Rectal smooth muscle tissue (tissue), 1 donor: ENCODE measurements around the gene ZDHHC1.

Experiments used
- H3K27ac ChIP-seq: one replicate; pipeline ENCODE4 v1.7.0; 2013; ENCODE audit warnings: low read depth, low read length, inconsistent platforms
- H3K27me3 ChIP-seq: one replicate; pipeline ENCODE4 v1.7.0; 2013; ENCODE audit warnings: low read length; ENCODE audit not compliant: control insufficient read depth, insufficient read depth
- H3K36me3 ChIP-seq: one replicate; pipeline ENCODE4 v1.7.0; 2013; ENCODE audit warnings: low read length; ENCODE audit not compliant: control insufficient read depth, insufficient read depth
- H3K4me1 ChIP-seq: one replicate; pipeline ENCODE4 v1.7.0; 2013; ENCODE audit warnings: low read length; ENCODE audit not compliant: control insufficient read depth, insufficient read depth
- H3K4me3 ChIP-seq: one replicate; pipeline ENCODE4 v1.7.0; 2013; ENCODE audit warnings: low read length
- H3K9ac ChIP-seq: one replicate; pipeline ENCODE4 v1.7.0; 2013; ENCODE audit warnings: low read length

The ZDHHC1 gene

GRCh38 chr16:67433131-67433719 lies 16.9 kb upstream of the ZDHHC1 start:
- Histone ChIP-seq H3K4me1 (no peaks in the 10 kb centered on the region), H3K27ac (no peak overlapping the region), H3K27me3 (no peaks in the 10 kb centered on the region), H3K36me3 (peaks cover 13% of the 10 kb centered on the region), H3K4me3 (no peak overlapping the region), H3K9ac (peak overlapping the region; percentile 19)

GRCh38 chr16:67432506-67432890 lies 16.2 kb upstream of the ZDHHC1 start:
- peak overlapping the region; percentile 19 for H3K9ac ChIP-seq
- H3K27me3 ChIP-seq: no peaks in the 10 kb centered on the region
- no peaks in the 10 kb centered on the region for H3K4me1 ChIP-seq
- peaks cover 6% of the 10 kb centered on the region for H3K36me3 ChIP-seq
- peak overlapping the region; percentile 40 for H3K4me3 ChIP-seq
- H3K27ac ChIP-seq: no peak overlapping the region

GRCh38 chr16:67431775-67432505 lies 15.7 kb upstream of the ZDHHC1 start:
- H3K27me3 ChIP-seq: no peaks in the 10 kb centered on the region
- peaks cover under 1% of the 10 kb centered on the region for H3K36me3 ChIP-seq
- no peaks in the 10 kb centered on the region for H3K4me1 ChIP-seq
- H3K9ac ChIP-seq: peak overlapping the region; percentile 60
- H3K4me3 ChIP-seq: peak overlapping the region; percentile 66
- H3K27ac ChIP-seq: no peak overlapping the region

- Histone ChIP-seq H3K27me3 (no peaks in the 10 kb centered on the region), H3K27ac (peak within 1 kb of the TSS; percentile 38), H3K4me1 (no peaks in the 10 kb centered on the region), H3K9ac (peak within 1 kb of the TSS; percentile 61), H3K4me3 (peak within 1 kb of the TSS; percentile 66), H3K36me3 (no peaks in the 10 kb centered on the region)
Measured at GRCh38 chr16:67430977-67431774, 14.9 kb upstream of the ZDHHC1 start, which contains the start of gene HSD11B2. TSS of gene HSD11B2 (plus strand) at chr16:67431121. CDS start at chr16:67431249, 128 bp downstream.

- peak overlapping the region; percentile 38 for H3K27ac ChIP-seq
- H3K36me3 ChIP-seq: no peaks in the 10 kb centered on the region
- H3K4me1 ChIP-seq: no peaks in the 10 kb centered on the region
- H3K27me3 ChIP-seq: no peaks in the 10 kb centered on the region
- H3K4me3 ChIP-seq: peak overlapping the region; percentile 59
- peak overlapping the region; percentile 61 for H3K9ac ChIP-seq
Measured at GRCh38 chr16:67430504-67430976, 14.3 kb upstream of the ZDHHC1 start.

- no peaks in the 10 kb centered on the region for H3K4me1 ChIP-seq
- peak overlapping the region; percentile 59 for H3K4me3 ChIP-seq
- no peaks in the 10 kb centered on the region for H3K27me3 ChIP-seq
- H3K36me3 ChIP-seq: no peaks in the 10 kb centered on the region
- peak overlapping the region; percentile 61 for H3K9ac ChIP-seq
- H3K27ac ChIP-seq: peak overlapping the region; percentile 38
Measured at GRCh38 chr16:67429799-67430503, 13.7 kb upstream of the ZDHHC1 start.

GRCh38 chr16:67429053-67429798 lies 12.9 kb upstream of the ZDHHC1 start:
- H3K4me3 ChIP-seq: peak overlapping the region; percentile 59
- no peak overlapping the region for H3K27ac ChIP-seq
- H3K9ac ChIP-seq: no peak overlapping the region
- H3K27me3 ChIP-seq: no peaks in the 10 kb centered on the region
- H3K36me3 ChIP-seq: no peaks in the 10 kb centered on the region
- H3K4me1 ChIP-seq: no peaks in the 10 kb centered on the region

GRCh38 chr16:67428146-67428731 lies 12.0 kb upstream of the ZDHHC1 start:
- no peaks in the 10 kb centered on the region for H3K27me3 ChIP-seq
- no peak overlapping the region for H3K27ac ChIP-seq
- no peak overlapping the region for H3K9ac ChIP-seq
- no peaks in the 10 kb centered on the region for H3K36me3 ChIP-seq
- no peaks in the 10 kb centered on the region for H3K4me1 ChIP-seq
- H3K4me3 ChIP-seq: no peak overlapping the region

- H3K9ac ChIP-seq: no peak overlapping the region
- H3K36me3 ChIP-seq: no peaks in the 10 kb centered on the region
- H3K4me3 ChIP-seq: no peak overlapping the region
- no peaks in the 10 kb centered on the region for H3K4me1 ChIP-seq
- H3K27me3 ChIP-seq: no peaks in the 10 kb centered on the region
- H3K27ac ChIP-seq: no peak overlapping the region
Measured at GRCh38 chr16:67426950-67427349, 10.7 kb upstream of the ZDHHC1 start.

GRCh38 chr16:67426022-67426421 lies 9.7 kb upstream of the ZDHHC1 start:
- Histone ChIP-seq H3K27me3 (no peaks in the 10 kb centered on the region), H3K4me1 (no peaks in the 10 kb centered on the region), H3K27ac (no peak overlapping the region), H3K9ac (no peak overlapping the region), H3K4me3 (no peak overlapping the region), H3K36me3 (no peaks in the 10 kb centered on the region)

- Histone ChIP-seq H3K36me3 (no peaks in the 10 kb centered on the region), H3K27ac (no peak overlapping the region), H3K4me1 (no peaks in the 10 kb centered on the region), H3K27me3 (no peaks in the 10 kb centered on the region), H3K4me3 (no peak overlapping the region), H3K9ac (no peak overlapping the region)
Measured at GRCh38 chr16:67425580-67425979, 9.3 kb upstream of the ZDHHC1 start.
